HG02588 (cell line): ENCODE measurements around the gene PTK6.
"Not testable (repeated sequence)": the region's sequence is repeated elsewhere in the genome, so short reads cannot be mapped to it uniquely, and the experiment has no call there.

ENCODE experiments used
- ATAC-seq: cut with Tn5 transposase; IDR thresholded peaks from one replicate; pipeline ENCODE4 v1.9.1; 2021; ENCODE audit warnings: mild to moderate bottlenecking, moderate library complexity; ENCODE audit not compliant: unreplicated experiment

The PTK6 gene

DNA sequence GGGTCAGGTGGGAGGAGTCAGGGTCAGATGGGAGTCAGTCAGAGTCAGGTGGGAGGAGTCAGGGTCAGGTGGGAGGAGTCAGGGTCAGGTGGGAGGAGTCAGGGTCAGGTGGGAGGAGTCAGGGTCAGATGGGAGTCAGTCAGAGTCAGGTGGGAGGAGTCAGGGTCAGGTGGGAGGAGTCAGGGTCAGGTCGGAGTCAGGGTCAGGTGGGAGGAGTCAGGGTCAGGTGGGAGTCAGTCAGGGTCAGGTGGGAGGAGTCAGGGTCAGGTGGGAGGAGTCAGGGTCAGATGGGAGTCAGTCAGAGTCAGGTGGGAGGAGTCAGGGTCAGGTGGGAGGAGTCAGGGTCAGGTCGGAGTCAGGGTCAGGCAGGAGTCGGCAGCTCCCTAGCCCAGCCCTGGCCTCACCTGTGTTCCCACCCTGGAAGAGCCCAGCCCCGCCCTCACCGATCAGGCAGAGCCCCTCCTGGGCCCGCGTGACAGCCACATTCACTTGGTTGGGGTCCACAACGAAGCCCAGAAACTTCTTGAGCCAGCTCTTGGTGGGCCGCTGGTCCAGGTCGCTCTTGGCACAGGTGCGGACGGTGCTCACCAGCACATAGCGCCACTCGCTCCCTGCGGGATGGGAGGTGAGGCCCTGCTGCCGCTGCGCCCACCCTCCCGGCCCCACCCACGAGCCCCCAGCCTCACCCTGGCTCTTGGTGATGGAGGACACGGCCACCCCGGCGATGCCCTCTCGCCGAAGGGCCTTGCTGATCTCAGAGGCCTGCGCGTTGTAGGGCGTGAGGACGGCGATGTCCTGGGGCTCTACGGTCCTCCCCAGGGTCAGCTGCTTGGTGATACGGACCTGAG lies 22.5 kb upstream of the PTK6 start:
- not testable (repeated sequence) for ATAC-seq

DNA sequence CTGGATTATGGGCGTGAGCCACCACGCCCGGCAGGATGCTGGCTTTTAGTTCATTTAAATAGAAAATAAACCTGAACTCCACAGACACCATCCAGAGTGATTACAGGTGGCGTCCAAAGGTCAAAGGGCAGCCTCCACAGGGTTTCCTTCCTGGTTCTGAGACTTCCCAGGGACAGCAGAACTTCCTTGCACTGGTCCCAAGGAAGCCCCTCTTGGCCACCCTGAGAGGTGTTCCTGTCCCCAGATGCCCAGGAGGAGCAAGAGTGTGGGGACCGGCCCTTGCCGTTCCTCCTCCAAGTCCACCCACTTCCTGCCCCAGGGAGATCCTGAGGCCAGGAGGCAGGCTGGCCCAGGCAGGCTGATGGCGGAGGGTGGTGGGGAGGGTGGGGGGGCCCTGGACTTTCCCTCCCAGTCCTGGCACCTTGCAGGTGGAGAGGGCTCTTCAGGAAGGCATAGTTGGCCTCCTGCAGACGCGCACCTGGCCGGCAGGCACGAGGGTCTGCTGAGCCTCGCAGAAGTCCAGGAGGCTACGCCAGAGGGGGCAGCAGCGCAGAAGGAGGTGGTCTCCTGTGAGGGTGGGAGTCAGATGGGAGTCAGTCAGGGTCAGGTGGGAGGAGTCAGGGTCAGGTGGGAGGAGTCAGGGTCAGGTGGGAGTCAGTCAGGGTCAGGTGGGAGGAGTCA lies 21.8 kb upstream of the PTK6 start:
- ATAC-seq = no peak

DNA sequence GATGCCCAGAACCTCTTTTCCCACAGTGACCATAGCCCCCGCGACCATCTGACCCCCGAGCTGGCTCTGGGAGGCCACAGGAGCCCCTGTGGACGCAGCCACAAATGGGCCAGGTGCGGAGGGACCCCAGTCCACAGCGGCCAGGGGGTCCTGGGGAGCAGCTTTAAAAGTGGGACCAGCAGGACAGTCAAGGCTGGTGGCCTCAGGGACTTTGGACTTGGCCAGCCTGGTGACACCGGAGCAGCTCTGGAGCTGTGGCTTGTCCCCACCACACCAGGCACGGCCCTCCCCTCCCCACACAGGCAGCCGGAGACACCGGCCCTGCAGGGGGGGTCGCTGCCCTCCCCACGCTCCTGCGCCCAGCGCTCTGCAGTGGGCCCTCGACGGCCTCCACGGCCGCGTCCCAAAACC lies 20.3 kb upstream of the PTK6 start:
- no peak for ATAC-seq

DNA sequence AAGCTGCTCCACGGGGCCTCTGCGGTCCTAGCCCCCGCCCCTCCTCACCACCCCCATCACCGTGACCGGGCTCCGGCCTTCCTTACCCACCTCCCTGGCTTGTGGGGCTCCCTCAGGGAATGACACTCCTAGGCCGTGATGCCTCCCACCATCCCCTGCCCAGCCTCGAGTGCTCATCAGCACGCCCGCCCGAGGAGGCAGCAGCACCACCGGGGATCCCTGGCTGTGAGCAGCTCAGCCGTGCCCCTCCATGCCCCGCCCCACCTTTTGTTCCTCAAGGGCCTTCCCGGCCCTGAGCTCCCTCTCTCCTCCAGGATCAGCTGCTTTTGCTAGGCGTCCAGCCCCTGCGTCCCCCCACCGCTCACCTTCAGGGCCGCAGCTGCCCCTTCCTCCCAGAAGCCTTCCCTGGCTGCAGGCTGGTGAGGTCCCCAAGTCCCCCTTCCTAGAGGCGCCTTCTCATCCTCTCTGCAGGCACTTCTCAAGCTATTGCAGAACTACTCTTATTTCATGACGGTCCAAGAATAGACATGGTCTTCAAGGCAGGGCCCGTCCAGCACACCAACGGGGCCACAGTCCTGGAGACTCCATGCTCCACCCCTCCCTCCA lies 19.8 kb upstream of the PTK6 start:
- ATAC-seq = no peak

DNA sequence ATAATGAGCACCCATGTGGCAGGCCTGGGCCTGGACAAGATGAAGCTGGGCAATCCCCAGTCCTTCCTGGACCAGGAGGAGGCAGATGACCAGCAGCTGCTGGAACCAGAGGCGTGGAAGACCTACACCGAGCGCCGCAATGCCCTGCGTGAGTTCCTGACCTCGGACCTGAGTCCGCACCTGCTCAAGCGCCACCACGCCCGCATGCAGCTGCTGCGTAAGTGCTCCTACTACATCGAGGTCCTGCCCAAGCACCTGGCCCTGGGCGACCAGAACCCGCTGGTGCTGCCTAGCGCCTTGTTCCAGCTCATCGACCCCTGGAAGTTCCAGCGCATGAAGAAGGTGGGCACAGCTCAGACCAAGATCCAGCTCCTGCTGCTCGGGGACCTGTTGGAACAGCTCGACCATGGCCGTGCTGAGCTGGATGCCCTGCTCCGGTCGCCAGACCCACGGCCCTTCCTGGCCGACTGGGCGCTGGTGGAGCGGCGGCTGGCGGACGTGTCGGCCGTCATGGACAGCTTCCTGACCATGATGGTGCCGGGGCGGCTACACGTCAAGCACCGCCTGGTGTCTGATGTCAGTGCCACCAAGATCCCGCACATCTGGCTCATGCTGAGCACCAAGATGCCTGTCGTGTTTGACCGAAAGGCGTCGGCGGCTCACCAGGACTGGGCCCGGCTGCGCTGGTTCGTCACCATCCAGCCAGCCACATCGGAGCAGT lies 18.6 kb upstream of the PTK6 start:
- ATAC-seq = no peak

DNA sequence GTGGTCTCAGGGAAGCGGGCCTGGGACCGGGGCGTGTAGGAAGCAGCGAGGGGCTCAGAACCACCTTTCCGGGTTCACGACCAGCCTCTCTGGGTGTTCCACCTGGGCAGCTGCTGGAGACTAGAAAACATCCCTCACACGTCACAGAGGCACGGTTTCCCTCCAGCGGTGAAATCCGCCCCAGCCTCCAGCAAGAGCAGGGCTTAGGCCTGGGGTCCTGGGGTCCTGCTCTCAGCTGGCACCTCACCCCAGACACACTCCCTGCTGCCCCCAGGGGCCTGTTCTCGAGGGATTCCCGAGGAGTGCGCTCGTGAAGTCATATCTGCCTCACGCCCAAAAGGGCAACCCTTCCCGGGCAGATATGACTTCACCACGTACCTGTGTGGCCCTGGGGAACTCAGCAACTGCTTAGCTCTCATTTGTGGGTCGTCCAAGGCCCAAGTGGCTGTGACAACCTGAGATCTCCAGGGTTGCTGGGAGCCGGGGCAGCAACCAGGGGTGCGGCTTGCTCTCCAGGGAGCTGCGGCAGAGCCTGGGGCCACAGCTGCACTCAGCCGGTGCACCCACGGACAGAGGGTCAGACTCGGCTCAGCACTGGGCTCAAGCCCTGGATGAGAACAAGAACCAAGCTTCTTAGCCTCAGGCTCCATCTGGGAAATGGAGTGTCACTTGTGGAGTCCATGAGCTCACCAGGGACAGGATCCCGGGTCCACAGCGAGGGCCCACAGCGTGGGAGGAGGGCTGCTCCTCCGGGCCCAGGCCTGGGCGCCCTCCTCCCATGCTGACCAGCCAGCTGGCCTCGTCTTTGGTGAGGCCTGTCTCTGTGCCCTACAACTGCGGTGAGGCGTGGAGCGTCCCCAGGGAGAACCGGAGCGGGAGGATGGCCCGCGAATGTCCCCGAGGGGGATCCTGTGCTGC lies 17.4 kb upstream of the PTK6 start:
- no peak for ATAC-seq

DNA sequence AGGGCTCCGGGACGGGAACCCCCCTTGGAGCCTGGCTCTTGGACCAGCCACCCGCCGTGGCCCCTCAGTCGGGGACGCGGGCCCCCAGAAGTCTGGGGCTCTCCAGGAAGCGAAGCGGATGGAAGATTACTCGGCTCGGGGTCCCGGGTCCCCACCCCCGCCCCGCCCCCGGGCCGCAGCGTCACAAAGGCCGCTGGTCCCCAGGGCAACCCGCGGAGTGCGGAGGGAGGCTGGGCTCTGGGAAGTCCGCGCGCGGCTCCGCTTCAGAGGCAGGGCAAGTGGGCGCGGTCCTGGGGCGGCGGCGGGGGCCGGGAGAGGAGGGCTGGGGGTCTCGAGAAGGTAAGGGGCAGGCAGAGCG lies 16.7 kb upstream of the PTK6 start, which contains the start of gene FNDC11:
Gene FNDC11 (plus strand): TSS at position 227 of the 358 bp plus-strand sequence. CDS start 1,505 bp downstream, outside the sequence.
- ATAC-seq = no peak

DNA sequence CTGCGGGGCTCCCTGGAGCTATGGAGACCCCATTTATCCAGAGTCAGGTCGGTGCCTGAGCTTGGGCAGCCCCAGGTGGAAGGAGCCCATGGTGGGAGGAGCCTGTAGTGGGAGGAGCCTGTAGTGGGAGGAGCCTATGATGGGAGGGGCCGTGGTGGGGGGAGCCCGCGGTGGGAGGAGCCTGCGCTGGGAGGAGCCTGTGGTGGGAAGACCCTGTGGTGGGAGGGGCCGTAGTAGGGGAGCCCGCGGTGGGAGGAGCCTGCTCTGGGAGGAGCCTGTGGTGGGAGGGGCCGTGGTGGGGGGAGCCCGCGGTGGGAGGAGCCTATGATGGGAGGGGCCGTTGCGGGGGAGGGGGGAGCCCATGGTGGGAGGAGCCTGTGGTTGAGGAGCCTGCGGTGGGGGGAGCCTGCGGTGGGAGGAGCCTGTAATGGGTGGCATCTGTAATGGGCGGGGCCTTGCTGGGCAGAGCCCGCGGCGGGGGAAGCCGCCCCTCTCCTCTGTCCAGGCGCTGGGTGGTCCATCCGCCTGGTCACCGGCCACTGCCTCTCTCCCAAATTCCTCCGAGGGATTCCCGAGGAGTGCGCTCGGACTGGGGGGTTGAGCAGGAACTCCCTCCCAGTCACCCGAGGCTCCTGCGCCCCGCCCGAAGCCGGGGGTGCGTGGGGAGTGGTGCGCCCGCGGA lies 16.2 kb upstream of the PTK6 start:
- no peak for ATAC-seq

DNA sequence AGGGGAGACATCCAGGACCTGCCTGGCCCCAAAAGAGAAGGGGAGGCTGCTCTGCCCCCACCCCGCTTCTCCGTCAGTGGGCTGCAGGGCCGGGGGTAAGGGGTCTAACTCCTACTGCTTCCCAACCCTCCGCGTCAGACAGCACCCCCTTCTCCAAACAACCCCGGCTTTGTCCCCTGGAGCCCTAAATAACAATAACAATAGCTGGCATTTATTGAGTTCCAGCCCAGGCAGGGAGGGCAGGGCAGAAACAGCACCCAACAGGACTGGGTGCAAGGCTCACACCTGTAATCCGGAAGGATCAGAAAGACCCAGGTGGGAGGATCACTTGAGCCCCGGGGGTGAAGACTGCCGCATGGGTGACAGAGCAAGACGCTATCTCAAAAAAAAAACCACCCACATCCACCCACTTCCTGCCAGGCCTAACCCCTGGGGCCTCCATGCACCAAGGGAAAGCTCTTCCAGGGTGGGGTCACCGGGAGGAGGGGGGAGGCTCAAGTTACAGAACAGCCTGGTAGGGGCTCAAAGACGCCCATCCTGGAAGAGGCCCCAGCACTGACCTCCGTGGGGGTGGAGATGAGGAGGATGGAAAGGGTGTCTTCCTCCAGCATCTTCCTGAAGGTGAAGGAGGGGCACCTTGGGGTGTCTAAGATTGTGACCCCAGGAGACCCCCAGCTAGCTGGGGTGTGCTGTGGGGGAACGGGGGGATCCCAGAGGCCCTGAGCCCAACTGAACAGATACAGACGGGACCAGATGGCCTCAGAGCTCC lies 15.5 kb upstream of the PTK6 start:
- no peak for ATAC-seq

DNA sequence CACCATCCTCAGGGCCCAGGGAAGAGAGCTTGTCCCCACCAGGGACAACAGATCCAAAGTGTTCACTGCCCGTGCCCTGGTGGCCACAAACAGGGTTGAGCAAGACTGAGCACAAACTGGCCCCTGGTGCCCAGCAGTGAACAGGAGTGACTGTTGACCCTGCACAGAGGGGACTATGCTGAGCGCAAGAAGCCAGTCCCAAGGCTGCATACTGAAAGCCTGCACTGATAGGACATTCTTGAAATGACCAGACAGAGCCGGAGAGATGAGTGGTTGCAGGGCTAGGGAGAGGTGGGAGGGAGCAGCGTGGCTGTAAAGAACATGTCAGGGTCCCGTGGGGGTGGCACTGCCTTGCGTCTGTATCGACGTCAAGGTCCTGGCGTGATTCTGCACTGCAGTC lies 13.9 kb upstream of the PTK6 start:
- ATAC-seq = no peak

DNA sequence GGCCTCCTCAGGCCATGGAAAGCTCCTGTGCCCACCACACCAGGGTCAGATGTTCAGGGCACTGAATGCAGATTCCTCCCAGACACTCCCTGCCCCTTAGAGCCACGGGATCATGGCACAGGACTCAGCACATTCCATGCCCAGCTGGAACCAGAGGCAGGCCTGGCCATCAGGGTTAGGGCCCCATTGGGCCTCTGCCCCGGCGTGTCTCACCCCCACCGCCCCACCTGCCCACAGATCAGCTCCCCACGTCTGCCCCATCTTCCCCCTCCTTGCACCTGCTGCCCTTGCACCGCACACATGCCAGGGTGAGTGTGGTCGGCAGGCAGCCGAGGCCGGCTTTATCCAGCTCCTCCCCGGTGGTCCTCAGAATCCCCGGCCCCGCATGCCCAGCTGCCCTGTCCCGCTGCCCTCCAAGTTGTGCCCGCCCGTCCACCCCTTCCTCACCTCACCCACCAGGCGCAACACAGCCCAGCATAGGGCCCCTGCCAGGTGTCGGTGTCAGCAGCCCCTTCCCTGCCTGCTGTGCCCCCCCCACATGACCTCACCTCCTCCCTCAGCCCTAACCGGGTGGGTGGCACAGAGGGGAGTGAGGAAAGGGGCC lies 12.6 kb upstream of the PTK6 start:
- ATAC-seq = no peak

DNA sequence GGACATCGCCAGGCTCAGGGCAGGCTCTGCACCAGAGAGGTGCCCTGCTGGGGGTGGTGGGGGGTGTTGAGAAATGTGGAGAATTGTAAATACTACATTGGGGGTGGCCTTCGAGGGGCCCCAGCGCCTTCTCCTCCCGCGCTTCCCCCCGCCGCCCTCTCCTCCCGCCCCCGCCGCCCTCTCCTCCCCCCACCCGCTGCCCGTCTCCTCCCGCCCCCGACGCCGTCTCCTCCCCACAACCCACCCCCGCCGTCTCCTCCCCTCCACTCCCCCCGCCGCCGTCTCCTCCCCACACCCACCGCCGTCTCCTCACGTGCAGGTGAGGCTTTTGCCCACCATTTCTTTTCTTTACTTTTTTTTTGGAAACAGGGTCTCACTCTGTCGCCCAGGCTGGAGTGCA lies 11.8 kb upstream of the PTK6 start:
- ATAC-seq = no peak

DNA sequence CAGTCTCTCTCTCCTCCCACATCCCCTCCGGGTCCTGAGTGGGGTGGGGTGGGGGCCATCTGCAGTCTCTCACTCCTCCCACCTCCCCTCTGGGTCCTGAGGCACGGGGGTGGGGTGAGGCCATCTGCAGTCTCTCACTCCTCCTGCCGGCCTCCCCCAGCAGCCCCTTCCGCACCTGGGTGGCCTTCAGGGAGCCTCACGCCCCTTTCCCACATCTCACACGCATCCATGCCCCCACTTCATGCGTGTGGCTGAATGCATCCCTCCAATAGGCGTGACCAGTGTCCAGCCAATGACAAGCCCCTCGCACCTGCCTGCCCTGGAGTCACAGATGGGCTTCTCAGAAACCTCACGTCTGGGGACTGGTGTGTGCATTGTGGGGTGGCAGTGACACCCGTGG lies 11.4 kb upstream of the PTK6 start:
- no peak for ATAC-seq

DNA sequence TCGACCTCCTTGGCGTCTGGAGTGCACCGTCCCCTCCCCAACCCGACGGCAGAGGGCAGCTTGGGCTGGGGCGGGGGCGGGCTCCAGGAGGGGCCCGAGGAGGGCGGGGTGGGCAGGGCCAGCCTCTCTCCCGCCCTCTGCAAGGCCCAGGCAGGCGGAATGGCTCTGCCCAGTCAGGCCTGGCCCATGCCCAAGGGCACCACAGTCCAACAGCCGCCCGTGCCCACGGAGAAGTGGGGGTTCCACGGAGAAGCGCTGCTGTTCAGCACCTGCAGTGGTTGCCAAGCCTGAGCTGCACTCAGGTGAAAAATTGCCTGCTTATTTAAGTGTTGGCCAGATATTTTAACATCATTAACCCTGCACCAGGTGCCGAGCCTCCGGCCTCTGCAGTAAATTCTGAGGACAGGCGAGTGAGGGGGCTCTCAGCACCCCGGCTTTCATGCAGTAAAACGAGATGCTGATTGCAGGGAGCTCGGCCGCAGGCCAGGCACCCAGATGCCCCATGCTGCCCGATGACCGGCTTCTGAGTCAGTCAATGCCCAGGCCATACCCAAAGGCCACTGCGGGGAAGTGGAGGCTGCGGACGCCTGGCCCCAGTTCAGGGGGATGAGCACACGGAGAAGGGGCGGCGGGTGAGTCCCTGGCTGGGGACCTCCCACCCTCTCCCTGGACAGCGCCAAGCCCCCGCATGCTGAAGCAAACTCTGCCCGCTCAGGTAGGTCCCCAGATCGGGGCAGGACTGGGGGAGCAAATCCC lies 10.7 kb upstream of the PTK6 start, which contains the start of gene SRMS:
Gene SRMS (minus strand): TSS at position 25 of the 756 bp plus-strand sequence. CDS start 286 bp downstream, outside the sequence.
- ATAC-seq = no peak

DNA sequence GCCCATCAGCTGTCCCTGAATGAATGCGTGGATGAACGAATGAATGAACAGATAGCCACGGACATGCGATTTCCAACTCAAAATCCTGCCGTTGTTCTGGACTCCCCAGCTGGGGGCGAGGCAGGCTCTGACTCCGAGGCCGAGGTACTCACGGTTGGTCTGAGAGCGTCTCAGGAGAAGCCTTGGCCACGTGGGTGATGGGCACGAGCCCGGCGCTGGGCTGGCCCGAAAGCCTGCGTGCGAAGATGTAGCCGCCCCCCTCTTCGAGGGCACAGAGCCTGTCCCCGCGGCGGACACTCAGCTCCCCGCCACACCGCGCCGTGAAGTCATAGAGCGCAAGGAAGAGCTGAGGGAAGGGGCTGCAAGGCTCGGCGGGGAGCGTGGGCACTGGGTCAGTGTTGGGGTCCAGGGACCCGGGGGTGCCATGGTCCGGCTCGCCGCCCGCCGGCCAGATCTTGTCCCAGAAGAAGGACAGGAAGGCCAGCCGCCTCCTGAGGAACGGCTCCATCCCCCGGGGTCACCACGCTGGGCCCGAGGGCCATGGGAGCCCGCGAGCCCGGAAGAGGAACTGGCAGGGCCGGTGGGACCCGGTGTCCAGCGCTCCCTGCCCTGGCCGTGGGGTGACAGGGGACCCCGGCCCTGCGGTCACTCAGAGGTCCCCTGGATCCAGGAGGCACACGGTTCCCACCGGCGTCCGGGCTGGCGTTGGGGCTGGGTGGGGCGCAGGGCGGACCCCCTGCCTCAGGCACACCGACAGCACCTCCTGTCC lies 10.0 kb upstream of the PTK6 start:
- no peak for ATAC-seq

DNA sequence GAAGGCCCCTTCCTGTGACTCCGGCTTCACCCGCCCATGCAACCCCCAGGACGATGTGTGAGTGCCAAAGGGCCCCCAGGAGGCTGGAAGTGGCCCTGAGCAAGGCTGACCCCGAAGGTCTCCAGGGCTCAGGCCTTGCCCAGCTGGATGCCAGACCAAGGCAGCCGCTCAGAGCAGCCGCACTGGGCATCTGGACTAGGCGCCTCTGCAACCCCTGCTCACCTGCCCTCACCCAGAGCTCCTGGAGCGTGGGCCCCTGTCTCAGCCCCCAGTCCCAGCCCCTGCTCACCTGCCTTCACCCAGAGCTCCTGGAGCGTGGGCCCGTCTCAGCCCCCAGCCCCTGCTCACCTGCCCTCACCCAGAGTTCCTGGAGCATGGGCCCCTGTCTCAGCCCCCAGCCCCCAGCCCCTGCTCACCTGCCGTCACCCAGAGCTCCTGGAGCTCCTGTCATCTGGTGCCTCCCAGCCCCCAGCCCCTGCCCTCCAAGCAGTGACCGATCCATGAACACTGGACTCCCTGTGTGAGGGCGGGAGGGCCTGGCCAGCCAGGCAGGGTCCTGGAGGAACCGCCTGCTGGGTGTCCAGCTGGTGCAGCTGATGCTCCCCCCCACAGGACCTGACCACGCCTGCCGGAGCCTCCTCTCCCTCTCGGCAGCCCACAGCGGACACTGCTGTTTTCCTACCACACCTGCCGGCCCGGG lies 9.2 kb upstream of the PTK6 start:
- ATAC-seq = no peak
